PFSK-1 (cell line): ENCODE data around the gene MUC3A.

Experiments used
- POLR2AphosphoS5 ChIP-seq: IDR thresholded peaks from 2 replicates; pipeline ENCODE4 v1.6.1; 2012; ENCODE audit warnings: low read depth, mild to moderate bottlenecking, control low read depth, low read length, moderate library complexity
- SIN3A ChIP-seq: IDR thresholded peaks from 2 replicates; pipeline ENCODE4 v1.6.1; 2012; ENCODE audit warnings: mild to moderate bottlenecking, low read length, moderate library complexity, borderline replicate concordance; ENCODE audit not compliant: insufficient read depth
- TF ChIP-seq, protein P1 (sequence below), 2 experiments: IDR thresholded peaks; 2 replicates each; pipeline versions ENCODE4 v1.6.1 to v1.8.0; 2011 to 2012; ENCODE audit warnings: low read depth in 2 of 2, low read length in 2 of 2, control low read depth in 1 of 2, inconsistent platforms in 1 of 2, mild to moderate bottlenecking in 1 of 2, moderate library complexity in 1 of 2; ENCODE audit not compliant: insufficient read depth in 1 of 2

DNA sequence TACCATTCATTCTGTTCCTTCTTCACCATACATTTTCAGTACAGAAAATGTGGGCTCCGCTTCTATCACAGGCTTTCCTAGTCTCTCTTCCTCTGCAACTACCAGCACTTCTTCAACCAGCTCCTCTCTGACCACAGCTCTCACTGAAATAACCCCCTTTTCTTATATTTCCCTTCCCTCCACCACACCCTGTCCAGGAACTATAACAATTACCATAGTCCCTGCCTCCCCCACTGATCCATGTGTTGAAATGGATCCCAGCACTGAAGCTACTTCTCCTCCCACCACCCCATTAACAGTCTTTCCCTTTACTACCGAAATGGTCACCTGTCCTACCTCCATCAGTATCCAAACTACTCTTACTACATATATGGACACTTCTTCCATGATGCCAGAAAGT lies 10.6 kb downstream of the MUC3A start:
- no peak for TF ChIP-seq POLR2AphosphoS5
- TF ChIP-seq, protein P1, sequence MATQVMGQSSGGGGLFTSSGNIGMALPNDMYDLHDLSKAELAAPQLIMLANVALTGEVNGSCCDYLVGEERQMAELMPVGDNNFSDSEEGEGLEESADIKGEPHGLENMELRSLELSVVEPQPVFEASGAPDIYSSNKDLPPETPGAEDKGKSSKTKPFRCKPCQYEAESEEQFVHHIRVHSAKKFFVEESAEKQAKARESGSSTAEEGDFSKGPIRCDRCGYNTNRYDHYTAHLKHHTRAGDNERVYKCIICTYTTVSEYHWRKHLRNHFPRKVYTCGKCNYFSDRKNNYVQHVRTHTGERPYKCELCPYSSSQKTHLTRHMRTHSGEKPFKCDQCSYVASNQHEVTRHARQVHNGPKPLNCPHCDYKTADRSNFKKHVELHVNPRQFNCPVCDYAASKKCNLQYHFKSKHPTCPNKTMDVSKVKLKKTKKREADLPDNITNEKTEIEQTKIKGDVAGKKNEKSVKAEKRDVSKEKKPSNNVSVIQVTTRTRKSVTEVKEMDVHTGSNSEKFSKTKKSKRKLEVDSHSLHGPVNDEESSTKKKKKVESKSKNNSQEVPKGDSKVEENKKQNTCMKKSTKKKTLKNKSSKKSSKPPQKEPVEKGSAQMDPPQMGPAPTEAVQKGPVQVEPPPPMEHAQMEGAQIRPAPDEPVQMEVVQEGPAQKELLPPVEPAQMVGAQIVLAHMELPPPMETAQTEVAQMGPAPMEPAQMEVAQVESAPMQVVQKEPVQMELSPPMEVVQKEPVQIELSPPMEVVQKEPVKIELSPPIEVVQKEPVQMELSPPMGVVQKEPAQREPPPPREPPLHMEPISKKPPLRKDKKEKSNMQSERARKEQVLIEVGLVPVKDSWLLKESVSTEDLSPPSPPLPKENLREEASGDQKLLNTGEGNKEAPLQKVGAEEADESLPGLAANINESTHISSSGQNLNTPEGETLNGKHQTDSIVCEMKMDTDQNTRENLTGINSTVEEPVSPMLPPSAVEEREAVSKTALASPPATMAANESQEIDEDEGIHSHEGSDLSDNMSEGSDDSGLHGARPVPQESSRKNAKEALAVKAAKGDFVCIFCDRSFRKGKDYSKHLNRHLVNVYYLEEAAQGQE (IDR thresholded peaks at IDR 0.05; ENCODE audit: insufficient read depth in 1 of 2, low read depth in 2 of 2, low read length in 2 of 2), result no peak
- TF ChIP-seq SIN3A, result no peak
